Activated CD4-positive, alpha-beta T cell treated with anti-CD3 and anti-CD28 coated beads, Interleukin-2, Interleukin-4, amounts not matched to agents 100 ng/mL and 50 ng/mL, durations not matched to agents 16 hours and 8 hours (primary cell): Measurements from ENCODE around the gene CDH20.

Experiments
- DNase-seq: peaks from one replicate; pipeline ENCODE4 v3.0.0-alpha.2; 2020; ENCODE audit warnings: low spot score

CDH20 gene

GRCh38 chr18:61531891-61532290 is 198.7 kb downstream of the CDH20 start:
- DNase-seq, result no peak

GRCh38 chr18:61535401-61535800 is 202.2 kb downstream of the CDH20 start:
- no peak for DNase-seq

GRCh38 chr18:61541673-61542072 is 208.4 kb downstream of the CDH20 start:
- DNase-seq, result no peak

GRCh38 chr18:61542596-61542995 is 209.4 kb downstream of the CDH20 start:
- DNase-seq, result no peak

- DNase-seq, result no peak
These were observed 210.3 kb downstream of the CDH20 start for GRCh38 chr18:61543518-61543917.

- no peak for DNase-seq
These were observed 210.9 kb downstream of the CDH20 start for GRCh38 chr18:61544178-61544577.

- no peak for DNase-seq
These were observed 212.3 kb downstream of the CDH20 start for GRCh38 chr18:61545281-61546245.

- DNase-seq, result no peak
These were observed 213.4 kb downstream of the CDH20 start for GRCh38 chr18:61546590-61546989.

GRCh38 chr18:61549416-61549815 is 216.2 kb downstream of the CDH20 start:
- no peak for DNase-seq

GRCh38 chr18:61549889-61550288 is 216.7 kb downstream of the CDH20 start:
- DNase-seq, result no peak

- peak; percentile 45 for DNase-seq
These were observed 218.4 kb downstream of the CDH20 start for GRCh38 chr18:61551586-61551985.

GRCh38 chr18:61553045-61553659 is 219.9 kb downstream of the CDH20 start:
- no peak for DNase-seq

GRCh38 chr18:61554117-61554776 is 221.0 kb downstream of the CDH20 start:
- DNase-seq, result no peak

- DNase-seq, result no peak
These were observed 221.7 kb downstream of the CDH20 start for GRCh38 chr18:61554946-61555361.

- no peak for DNase-seq
These were observed 223.1 kb downstream of the CDH20 start for GRCh38 chr18:61556316-61556715.

GRCh38 chr18:61556862-61557261 is 223.6 kb downstream of the CDH20 start:
- no peak for DNase-seq

GRCh38 chr18:61569176-61569892 is 236.1 kb downstream of the CDH20 start:
- no peak for DNase-seq

- no peak for DNase-seq
These were observed 236.8 kb downstream of the CDH20 start for GRCh38 chr18:61570070-61570469.

- DNase-seq, result no peak
These were observed 238.9 kb downstream of the CDH20 start for GRCh38 chr18:61572084-61572655.

- no peak for DNase-seq
These were observed 239.6 kb downstream of the CDH20 start for GRCh38 chr18:61572871-61573270.

GRCh38 chr18:61574665-61575064 is 241.4 kb downstream of the CDH20 start:
- DNase-seq, result no peak

GRCh38 chr18:61575419-61575818 is 242.2 kb downstream of the CDH20 start:
- DNase-seq, result no peak
